Uterus (tissue), 2 donors: ENCODE data around the gene DST.

Experiments used
- POLR2A ChIP-seq, 2 donors: fragments of 450-650 bp; IDR thresholded peaks; one replicate each; pipeline ENCODE4 v1.6.1; 2016; ENCODE audit warnings: antibody characterized with exemption in 2 of 2, mild to moderate bottlenecking in 1 of 2, moderate library complexity in 1 of 2
- TF ChIP-seq, protein P1 (sequence below), 4 experiments: fragments of 200-600 bp in 2 of 4; fragments of 450-650 bp in 2 of 4; sonication (generic) in 2 of 4; IDR thresholded peaks; one replicate each; pipeline ENCODE4 v1.5.1; 2016 to 2019; ENCODE audit warnings: antibody characterized with exemption in 4 of 4, mild to moderate bottlenecking in 2 of 4, moderate library complexity in 1 of 4

GRCh38 chr6:56527934-56528333 is 114.8 kb downstream of the DST start:
- TF ChIP-seq, protein P1, sequence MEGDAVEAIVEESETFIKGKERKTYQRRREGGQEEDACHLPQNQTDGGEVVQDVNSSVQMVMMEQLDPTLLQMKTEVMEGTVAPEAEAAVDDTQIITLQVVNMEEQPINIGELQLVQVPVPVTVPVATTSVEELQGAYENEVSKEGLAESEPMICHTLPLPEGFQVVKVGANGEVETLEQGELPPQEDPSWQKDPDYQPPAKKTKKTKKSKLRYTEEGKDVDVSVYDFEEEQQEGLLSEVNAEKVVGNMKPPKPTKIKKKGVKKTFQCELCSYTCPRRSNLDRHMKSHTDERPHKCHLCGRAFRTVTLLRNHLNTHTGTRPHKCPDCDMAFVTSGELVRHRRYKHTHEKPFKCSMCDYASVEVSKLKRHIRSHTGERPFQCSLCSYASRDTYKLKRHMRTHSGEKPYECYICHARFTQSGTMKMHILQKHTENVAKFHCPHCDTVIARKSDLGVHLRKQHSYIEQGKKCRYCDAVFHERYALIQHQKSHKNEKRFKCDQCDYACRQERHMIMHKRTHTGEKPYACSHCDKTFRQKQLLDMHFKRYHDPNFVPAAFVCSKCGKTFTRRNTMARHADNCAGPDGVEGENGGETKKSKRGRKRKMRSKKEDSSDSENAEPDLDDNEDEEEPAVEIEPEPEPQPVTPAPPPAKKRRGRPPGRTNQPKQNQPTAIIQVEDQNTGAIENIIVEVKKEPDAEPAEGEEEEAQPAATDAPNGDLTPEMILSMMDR (IDR thresholded peaks at IDR 0.05): no peak
- TF ChIP-seq POLR2A (IDR thresholded peaks at IDR 0.05): no peak
